Astrocyte (in vitro differentiated cells and primary cell): ENCODE results near the gene DNAJC16. TPM values are rescaled to one million over a fixed set of nuclear protein-coding genes. Genes with fewer than 3 reads are reported as not detected.
"Not testable (repeated sequence)": the region's sequence is repeated elsewhere in the genome, so short reads cannot be mapped to it uniquely, and the experiment has no call there.

Experiments used
- DNase-seq: peaks from one replicate; pipeline ENCODE4 v3.0.0-alpha.2; 2010; ENCODE audit warnings: low read depth
- FAIRE-seq: peaks from 2 replicates; lab custom pipeline; 2011; peaks lifted over from hg19 to GRCh38; lab: Jason Lieb, UNC
- H2AFZ ChIP-seq: 2 replicates; pipeline ENCODE4 v1.6.0; 2012; ENCODE audit warnings: low read depth, low read length, inconsistent platforms
- H3K27ac ChIP-seq: 2 replicates; pipeline ENCODE4 v1.5.1; 2011; ENCODE audit warnings: low read depth, low read length, inconsistent platforms
- H3K27me3 ChIP-seq: 2 replicates; pipeline ENCODE4 v1.6.0; 2011; ENCODE audit warnings: low read length, inconsistent platforms; ENCODE audit not compliant: insufficient read depth
- H3K36me3 ChIP-seq: 2 replicates; pipeline ENCODE4 v1.5.1; 2011; ENCODE audit warnings: low read length, inconsistent platforms; ENCODE audit not compliant: insufficient read depth
- H3K4me1 ChIP-seq: 2 replicates; pipeline ENCODE4 v1.5.1; 2011; ENCODE audit warnings: low read length, inconsistent platforms; ENCODE audit not compliant: insufficient read depth
- H3K4me2 ChIP-seq: 2 replicates; pipeline ENCODE4 v1.6.0; 2012; ENCODE audit warnings: low read length, inconsistent platforms
- H3K4me3 ChIP-seq: 2 replicates; pipeline ENCODE4 v1.5.1; 2011; ENCODE audit warnings: low read depth, mild to moderate bottlenecking, low read length, inconsistent platforms; ENCODE audit not compliant: insufficient read depth
- H3K79me2 ChIP-seq: 2 replicates; pipeline ENCODE4 v1.6.0; 2012; ENCODE audit warnings: mild to moderate bottlenecking, low read length, inconsistent platforms; ENCODE audit not compliant: insufficient read depth
- H3K9ac ChIP-seq: 2 replicates; pipeline ENCODE4 v1.6.0; 2012; ENCODE audit warnings: mild to moderate bottlenecking, low read length, inconsistent platforms
- H3K9me3 ChIP-seq: 2 replicates; pipeline ENCODE4 v1.5.1; 2012; ENCODE audit warnings: low read depth, mild to moderate bottlenecking, low read length, inconsistent platforms; ENCODE audit not compliant: insufficient read depth
- H4K20me1 ChIP-seq: 2 replicates; pipeline ENCODE4 v1.6.0; 2012; ENCODE audit warnings: low read length, inconsistent platforms; ENCODE audit not compliant: insufficient read depth
- H3K27ac Mint-ChIP-seq: one replicate; pipeline ENCODE4 v1.8.0; 2021; ENCODE audit warnings: mild to moderate bottlenecking, mixed read lengths; ENCODE audit not compliant: unreplicated experiment
- H3K27me3 Mint-ChIP-seq: one replicate; pipeline ENCODE4 v1.8.0; 2021; ENCODE audit warnings: low read depth, mixed read lengths; ENCODE audit not compliant: unreplicated experiment
- H3K36me3 Mint-ChIP-seq: one replicate; pipeline ENCODE4 v1.8.0; 2021; ENCODE audit warnings: low read depth, mixed read lengths; ENCODE audit not compliant: unreplicated experiment
- H3K4me1 Mint-ChIP-seq: one replicate; pipeline ENCODE4 v1.8.0; 2021; ENCODE audit warnings: low read depth, mixed read lengths; ENCODE audit not compliant: unreplicated experiment
- H3K4me3 Mint-ChIP-seq: one replicate; pipeline ENCODE4 v1.8.0; 2021; ENCODE audit warnings: mild to moderate bottlenecking, moderate library complexity, mixed read lengths; ENCODE audit not compliant: unreplicated experiment
- H3K9me3 Mint-ChIP-seq: one replicate; pipeline ENCODE4 v1.8.0; 2021; ENCODE audit warnings: mild to moderate bottlenecking, mixed read lengths; ENCODE audit not compliant: unreplicated experiment
- EZH2 ChIP-seq: IDR thresholded peaks from 2 replicates; pipeline ENCODE4 v1.6.1; 2012; ENCODE audit warnings: mild to moderate bottlenecking, low read length, inconsistent platforms; ENCODE audit not compliant: insufficient read depth
- total RNA-seq: library from RNA; stranded (reverse); gene quantifications from 2 replicates; pipeline ENCODE4 v1.2.1, GENCODE V29; 2021
- TF ChIP-seq, protein P1 (sequence below): IDR thresholded peaks from 2 replicates; pipeline ENCODE4 v1.5.1; 2011; ENCODE audit warnings: low read depth, mild to moderate bottlenecking, inconsistent platforms, low read length, moderate library complexity; ENCODE audit not compliant: insufficient read depth

Gene DNAJC16
- total RNA-seq, 1 donor from 2014 or later = 19.6 TPM

DNA sequence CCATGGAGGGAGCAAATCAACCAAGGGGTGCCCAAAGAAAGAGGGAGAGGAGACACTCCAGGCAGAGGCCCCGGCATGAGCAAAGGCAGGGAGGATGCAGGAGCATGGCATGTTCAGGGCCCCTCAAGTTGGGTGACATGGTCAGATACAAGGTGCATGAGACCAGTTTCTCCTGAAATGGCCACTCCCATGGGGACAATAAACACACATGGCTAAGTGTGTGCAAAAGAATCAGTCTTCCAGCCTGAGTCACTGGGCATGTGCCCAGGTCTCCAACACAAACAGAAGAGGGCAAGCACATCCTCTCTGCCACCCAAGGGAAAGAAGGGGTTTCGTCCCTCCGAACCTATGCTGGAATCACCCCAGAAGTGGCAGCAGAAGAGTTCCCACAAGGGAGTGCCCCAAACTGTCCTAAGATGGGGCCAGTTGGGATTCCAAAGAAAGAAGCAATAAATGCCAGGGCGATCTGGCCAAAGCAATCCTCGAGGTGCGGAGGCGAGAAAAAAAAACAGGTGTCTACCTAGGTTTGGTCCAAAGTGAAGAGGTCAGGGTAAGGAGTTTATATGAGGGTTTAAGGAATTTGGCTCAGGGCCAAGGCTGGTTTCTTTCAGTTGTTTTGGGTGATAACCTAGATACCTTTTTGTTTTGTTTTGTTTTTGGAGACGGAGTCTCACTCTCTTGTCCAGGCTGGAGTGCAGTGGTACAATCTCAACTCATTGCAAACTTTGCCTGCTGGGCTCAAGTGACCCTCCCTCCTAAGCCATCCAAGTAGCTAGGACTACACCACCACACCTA lies 15.8 kb upstream of the DNAJC16 start:
- H3K9me3 Mint-ChIP-seq = no peaks in the 10 kb centered on the region
- TF ChIP-seq EZH2 = no peak
- TF ChIP-seq, protein P1, sequence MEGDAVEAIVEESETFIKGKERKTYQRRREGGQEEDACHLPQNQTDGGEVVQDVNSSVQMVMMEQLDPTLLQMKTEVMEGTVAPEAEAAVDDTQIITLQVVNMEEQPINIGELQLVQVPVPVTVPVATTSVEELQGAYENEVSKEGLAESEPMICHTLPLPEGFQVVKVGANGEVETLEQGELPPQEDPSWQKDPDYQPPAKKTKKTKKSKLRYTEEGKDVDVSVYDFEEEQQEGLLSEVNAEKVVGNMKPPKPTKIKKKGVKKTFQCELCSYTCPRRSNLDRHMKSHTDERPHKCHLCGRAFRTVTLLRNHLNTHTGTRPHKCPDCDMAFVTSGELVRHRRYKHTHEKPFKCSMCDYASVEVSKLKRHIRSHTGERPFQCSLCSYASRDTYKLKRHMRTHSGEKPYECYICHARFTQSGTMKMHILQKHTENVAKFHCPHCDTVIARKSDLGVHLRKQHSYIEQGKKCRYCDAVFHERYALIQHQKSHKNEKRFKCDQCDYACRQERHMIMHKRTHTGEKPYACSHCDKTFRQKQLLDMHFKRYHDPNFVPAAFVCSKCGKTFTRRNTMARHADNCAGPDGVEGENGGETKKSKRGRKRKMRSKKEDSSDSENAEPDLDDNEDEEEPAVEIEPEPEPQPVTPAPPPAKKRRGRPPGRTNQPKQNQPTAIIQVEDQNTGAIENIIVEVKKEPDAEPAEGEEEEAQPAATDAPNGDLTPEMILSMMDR = no peak
- no peaks in the 10 kb centered on the region for H3K27me3 Mint-ChIP-seq
- no peak overlapping the region for H3K4me3 Mint-ChIP-seq
- H3K9ac ChIP-seq = no peak overlapping the region
- no peaks in the 10 kb centered on the region for H3K9me3 ChIP-seq
- H3K27me3 ChIP-seq = no peaks in the 10 kb centered on the region
- H2AFZ ChIP-seq = no peak overlapping the region
- FAIRE-seq (no peak), DNase-seq (no peak)
- H3K4me2 ChIP-seq = no peak overlapping the region
- H3K36me3 Mint-ChIP-seq = peaks cover 14% of the 10 kb centered on the region
- no peaks in the 10 kb centered on the region for H3K4me1 Mint-ChIP-seq
- H3K4me1 ChIP-seq = no peaks in the 10 kb centered on the region
- H3K27ac Mint-ChIP-seq = peak overlapping the region; percentile 41
- H3K36me3 ChIP-seq = no peaks in the 10 kb centered on the region
- H4K20me1 ChIP-seq = no peaks in the 10 kb centered on the region
- H3K79me2 ChIP-seq = no peaks in the 10 kb centered on the region
- no peak overlapping the region for H3K27ac ChIP-seq
- no peak overlapping the region for H3K4me3 ChIP-seq

GRCh38 chr1:15513192-15513591 lies 13.5 kb upstream of the DNAJC16 start:
- FAIRE-seq = no peak
- Histone ChIP-seq H3K79me2 (no peaks in the 10 kb centered on the region), H3K4me2 (no peak overlapping the region), H3K4me3 (no peak overlapping the region), H3K27me3 (no peaks in the 10 kb centered on the region), H3K36me3 (no peaks in the 10 kb centered on the region), H3K4me1 (no peaks in the 10 kb centered on the region), H3K9ac (no peak overlapping the region), H3K27ac (no peak overlapping the region), H2AFZ (no peak overlapping the region), H3K9me3 (no peaks in the 10 kb centered on the region), H4K20me1 (no peaks in the 10 kb centered on the region)
- no peak for TF ChIP-seq EZH2
- Mint-ChIP-seq H3K27me3 (no peaks in the 10 kb centered on the region), H3K4me1 (no peaks in the 10 kb centered on the region), H3K36me3 (peaks cover 14% of the 10 kb centered on the region), H3K27ac (no peak overlapping the region), H3K4me3 (no peak overlapping the region), H3K9me3 (no peaks in the 10 kb centered on the region)
- no peak for DNase-seq

- TF ChIP-seq EZH2 = no peak
- TF ChIP-seq, protein P1 = no peak
- H3K4me3 Mint-ChIP-seq = no peak overlapping the region
- FAIRE-seq = no peak
These were observed 12.7 kb upstream of the DNAJC16 start for GRCh38 chr1:15513919-15514318.

DNA sequence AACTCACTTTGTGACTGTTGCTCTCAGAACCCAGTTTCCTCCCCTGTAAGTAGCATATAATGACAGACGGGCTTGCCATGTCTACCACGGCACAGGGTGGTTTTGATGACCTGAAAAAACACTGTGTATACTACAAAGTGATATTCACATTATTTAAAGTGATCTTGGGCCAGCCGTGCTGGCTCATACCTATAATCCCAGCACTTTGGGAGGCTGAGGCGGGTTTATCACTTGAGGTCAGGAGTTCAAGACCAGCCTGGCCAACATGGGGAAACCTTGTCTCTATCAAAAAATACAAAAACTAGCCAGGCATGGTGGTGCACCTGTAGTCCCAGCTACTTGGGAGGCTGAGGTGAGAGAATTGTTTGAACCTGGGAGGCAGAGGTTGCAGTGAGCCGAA lies 12.1 kb upstream of the DNAJC16 start:
- not testable (repeated sequence) for H3K27me3 ChIP-seq, H3K9me3 ChIP-seq, H3K4me2 ChIP-seq, DNase-seq, H3K9me3 Mint-ChIP-seq, H3K79me2 ChIP-seq, H3K4me3 ChIP-seq, H4K20me1 ChIP-seq, H3K4me3 Mint-ChIP-seq, H3K36me3 ChIP-seq, H2AFZ ChIP-seq, H3K27ac ChIP-seq, H3K27ac Mint-ChIP-seq, H3K27me3 Mint-ChIP-seq, H3K9ac ChIP-seq, FAIRE-seq, H3K4me1 ChIP-seq, H3K4me1 Mint-ChIP-seq
- peaks cover 12% of the 10 kb centered on the region for H3K36me3 Mint-ChIP-seq

More at GRCh38 chr1:15513919-15514318, 12.7 kb upstream of the DNAJC16 start:
- no peaks in the 10 kb centered on the region for H3K27me3 Mint-ChIP-seq
- H3K36me3 Mint-ChIP-seq = peaks cover 14% of the 10 kb centered on the region
- Histone ChIP-seq H3K79me2 (no peaks in the 10 kb centered on the region), H3K9ac (no peak overlapping the region), H3K4me3 (no peak overlapping the region), H2AFZ (no peak overlapping the region), H3K36me3 (no peaks in the 10 kb centered on the region), H3K9me3 (no peaks in the 10 kb centered on the region), H3K27ac (no peak overlapping the region), H4K20me1 (no peaks in the 10 kb centered on the region), H3K4me1 (no peaks in the 10 kb centered on the region), H3K4me2 (no peak overlapping the region), H3K27me3 (no peaks in the 10 kb centered on the region)
- no peak for DNase-seq
- H3K27ac Mint-ChIP-seq = no peak overlapping the region
- H3K4me1 Mint-ChIP-seq = no peaks in the 10 kb centered on the region
- H3K9me3 Mint-ChIP-seq = no peaks in the 10 kb centered on the region
